Endothelial cell of umbilical vein (primary cell): ENCODE measurements around the gene SUCLG1. TPM values are rescaled to one million over a fixed set of nuclear protein-coding genes. Genes with fewer than 3 reads are reported as not detected.

ENCODE experiments used
- Bru-seq: library from RNA; stranded (reverse); fragments of 400-500 nt; gene quantifications from one replicate; lab custom pipeline; 2021; lab: Mats Ljungman, UMichigan
- BruChase-seq, 2 experiments: library from RNA; stranded (reverse); fragments of 400-500 nt; gene quantifications; one replicate each; lab custom pipeline; 2021; lab: Mats Ljungman, UMichigan
- BruUV-seq: library from RNA; stranded (reverse); fragments of 400-500 nt; replicated peaks from 2 replicates; lab custom pipeline; 2021; lab: Mats Ljungman, UMichigan
- CTCF ChIA-PET: fragments of 300-600, 350-600 bp; sonication (Branson Sonifier 250); formaldehyde crosslinking; loops from one replicate; lab custom pipeline; 2021; ENCODE audit warnings: antibody characterized with exemption, inconsistent platforms; lab: Charles Lee
- POLR2A ChIA-PET: fragments of 300-600, 350-600 bp; sonication (Branson Sonifier 250); formaldehyde crosslinking; loops from one replicate; lab custom pipeline; 2021; ENCODE audit warnings: antibody characterized with exemption, inconsistent platforms; lab: Charles Lee
- DNase-seq: peaks from one replicate; pipeline ENCODE4 v3.0.0-alpha.2; 2011; ENCODE audit warnings: low read depth, low spot score
- FAIRE-seq: peaks from 2 replicates; lab custom pipeline; 2011; peaks lifted over from hg19 to GRCh38; lab: Jason Lieb, UNC
- H2AFZ ChIP-seq: 2 replicates; pipeline ENCODE4 v1.6.0; 2012; ENCODE audit warnings: low read depth, low read length, control low read depth, inconsistent platforms
- H3K27ac ChIP-seq: 2 replicates; pipeline ENCODE4 v1.5.1; 2011; ENCODE audit warnings: low read depth, mild to moderate bottlenecking, control low read depth, low read length, moderate library complexity; ENCODE audit not compliant: insufficient read depth
- H3K27me3 ChIP-seq, 2 experiments: 2 replicates each; pipeline versions ENCODE4 v1.6.0 to v1.6.1; 2011; ENCODE audit warnings: low read length in 2 of 2, mixed read lengths in 1 of 2; ENCODE audit not compliant: control insufficient read depth in 2 of 2, insufficient read depth in 2 of 2
- H3K36me3 ChIP-seq, 2 experiments: 2 replicates in 1 of 2; 3 replicates in 1 of 2; pipeline ENCODE4 v1.5.1; 2011; ENCODE audit warnings: low read length in 2 of 2, mild to moderate bottlenecking in 1 of 2, moderate library complexity in 1 of 2; ENCODE audit not compliant: control insufficient read depth in 2 of 2, insufficient read depth in 2 of 2; ENCODE audit errors: extremely low read depth in 1 of 2
- H3K4me1 ChIP-seq: 3 replicates; pipeline ENCODE4 v1.5.1; 2011; ENCODE audit warnings: mild to moderate bottlenecking, low read length; ENCODE audit not compliant: control insufficient read depth, insufficient read depth; ENCODE audit errors: extremely low read depth
- H3K4me2 ChIP-seq: 2 replicates; pipeline ENCODE4 v1.6.1; 2011; ENCODE audit warnings: low read length, control low read depth, mixed read lengths; ENCODE audit not compliant: insufficient read depth
- H3K4me3 ChIP-seq, 3 experiments: fragments of 200-600 bp in 1 of 3; sonication (generic), shearing (Covaris generic) in 1 of 3; replicated peaks in 1 of 3; 2 replicates each; pipeline ENCODE4 v1.5.1; 2011 to 2016; ENCODE audit warnings: control low read depth in 3 of 3, low read length in 3 of 3, mild to moderate bottlenecking in 2 of 3, inconsistent platforms in 1 of 3, low read depth in 1 of 3, moderate library complexity in 1 of 3; ENCODE audit not compliant: insufficient read depth in 1 of 3
- H3K79me2 ChIP-seq: 2 replicates; pipeline ENCODE4 v1.6.0; 2012; ENCODE audit warnings: low read length, inconsistent platforms; ENCODE audit not compliant: control insufficient read depth, insufficient read depth
- H3K9ac ChIP-seq: replicated peaks from 2 replicates; pipeline ENCODE3; 2011; ENCODE audit warnings: low read length, control low read depth; ENCODE audit not compliant: insufficient read depth; ENCODE audit errors: extremely low read depth
- H3K9me1 ChIP-seq: replicated peaks from 3 replicates; pipeline ENCODE4 v1.6.0; 2011; ENCODE audit warnings: mild to moderate bottlenecking, low read length; ENCODE audit not compliant: control insufficient read depth, insufficient read depth; ENCODE audit errors: extremely low read depth
- H3K9me3 ChIP-seq: replicated peaks from 2 replicates; pipeline ENCODE4 v1.5.1; 2012; ENCODE audit warnings: low read length, inconsistent platforms; ENCODE audit not compliant: control insufficient read depth, insufficient read depth
- H4K20me1 ChIP-seq: replicated peaks from 2 replicates; pipeline ENCODE3; 2011; ENCODE audit warnings: mild to moderate bottlenecking, low read length; ENCODE audit not compliant: control insufficient read depth, insufficient read depth; ENCODE audit errors: extremely low read depth
- FOS ChIP-seq: IDR thresholded peaks from 2 replicates; pipeline ENCODE4 v1.6.1; 2011; ENCODE audit warnings: mild to moderate bottlenecking, low read length, moderate library complexity, borderline replicate concordance; ENCODE audit not compliant: insufficient read depth
- POLR2A ChIP-seq: IDR thresholded peaks from 2 replicates; pipeline ENCODE4 v1.6.1; 2012; ENCODE audit warnings: low read depth, mild to moderate bottlenecking, control low read depth, low read length
- dilution Hi-C: fragments of 300-500 bp; cut with MboI; formaldehyde crosslinking; loops from one replicate; pipeline ENCODE4 v1.15.0; 2019; ENCODE audit warnings: low sequenced_read_pairs; ENCODE audit not compliant: extremely low pct_ligation_motif_present
- intact Hi-C: fragments of 100-400 bp; cut with micrococcal nuclease; formaldehyde crosslinking; loops from one replicate; pipeline ENCODE4 v1.10.0; 2022
- long read RNA-seq: library from polyadenylated mRNA; stranded (forward); transcript quantifications from one replicate; pipeline ENCODE4 v2.0.0, GENCODE V29; 2021
- polyA minus RNA-seq, 3 experiments: library from RNA; depleted of rRNA, polyadenylated mRNA; stranded (reverse); fragments of >200 nt; gene quantifications; 1 replicate in 1 of 3; 2 replicates in 2 of 3; pipeline ENCODE4 v1.2.3, GENCODE V29; 2011
- polyA plus RNA-seq, 4 experiments: library from polyadenylated mRNA; depleted of rRNA in 3 of 4; stranded (reverse) in 3 of 4; unstranded in 1 of 4; fragments of >200 nt; gene quantifications; 2 replicates each; pipeline versions ENCODE4 v1.2.1 to v1.2.3, GENCODE V29; 2011 to 2012; ENCODE audit warnings: missing spikeins in 1 of 4
- total RNA-seq: library from RNA; stranded (reverse); gene quantifications from 2 replicates; pipeline ENCODE4 v1.2.3, GENCODE V29; 2021
- TF ChIP-seq, protein P1 (sequence below): IDR thresholded peaks from 2 replicates; pipeline ENCODE4 v1.6.1; 2011; ENCODE audit not compliant: insufficient read depth, insufficient read length

SUCLG1 gene
- 59.2 and 62.6 TPM in 2 replicates for total RNA-seq
- polyA plus RNA-seq: 24.0 and 31.7 TPM in 2 replicates
- 39.4 and 45.3 TPM in 2 replicates for polyA plus RNA-seq (2011; cell fraction: cytosol; rRNA removed)
- polyA plus RNA-seq (2011; cell fraction: nucleus; rRNA removed): 39.4 and 51.8 TPM in 2 replicates
- 70.2 and 83.5 TPM in 2 replicates for polyA plus RNA-seq (2012)
- 17.0 and 19.2 TPM in 2 replicates for polyA minus RNA-seq
- polyA minus RNA-seq (2011; cell fraction: cytosol; rRNA and poly(A)+ RNA removed): 39.4 TPM
- 27.8 and 28.2 TPM in 2 replicates for polyA minus RNA-seq (2011; cell fraction: nucleus; rRNA and poly(A)+ RNA removed)
- Bru-seq, nascent RNA: percentile 81 among the genes with signal in this experiment
- BruChase-seq, experiment 1, labeled RNA remaining after a 6-hour chase: percentile 78 among the genes with signal in this experiment
- BruChase-seq, experiment 2, labeled RNA remaining after a 2-hour chase: percentile 80 among the genes with signal in this experiment
- long read RNA-seq, transcript SUCLG1-201 (9 exons, 1,475 nt): major isoform, 147 of 167 reads
- long read RNA-seq, partial matches to known transcripts: 12 of 167 reads
- long read RNA-seq, other reads (novel, unspliced or antisense): 5 of 167 reads

GRCh38 chr2:84459018-84459943 lies at the start of gene SUCLG1:
TSS of gene SUCLG1 (minus strand) at chr2:84459280. CDS start at chr2:84459269, 11 bp downstream.
- intact Hi-C loops: loop anchor here (1.0 to 5.0 kb wide), 3 partner anchors 35 to 423 kb away; partner anchors contain the start of genes DNAH6 and TRABD2A
- ChIA-PET POLR2A (interaction anchor here (0.6 kb wide), 1 partner anchor 447 kb away, joined by 3 read pairs; no protein-coding TSS in a partner anchor), CTCF (interaction anchor here (1.1 kb wide), 1 partner anchor 38 kb away, joined by 3 read pairs; no protein-coding TSS in a partner anchor)
- Histone ChIP-seq H3K9me1 (no peaks in the 10 kb centered on the region), H3K27ac (peak within 1 kb of the TSS; percentile 90), H3K36me3 (no peaks in the 10 kb centered on the region), H3K4me2 (peak within 1 kb of the TSS; percentile 97), H3K4me3 (peak within 1 kb of the TSS; percentile 76 to 89 (median 88)), H4K20me1 (no peaks in the 10 kb centered on the region), H3K4me1 (peaks cover 11% of the 10 kb centered on the region), H3K79me2 (peaks cover 35% of the 10 kb centered on the region), H3K9me3 (no peaks in the 10 kb centered on the region), H2AFZ (peak within 1 kb of the TSS; percentile 81), H3K27me3 (no peaks in the 10 kb centered on the region), H3K9ac (peak within 1 kb of the TSS; percentile 98)
- BruUV-seq: no TSS peak
- dilution Hi-C loops: no loop called here
- DNase-seq: peak; percentile 87
- FAIRE-seq: peak; percentile 90
- TF ChIP-seq FOS (no peak), POLR2A (peak; percentile 50)
- TF ChIP-seq, protein P1, sequence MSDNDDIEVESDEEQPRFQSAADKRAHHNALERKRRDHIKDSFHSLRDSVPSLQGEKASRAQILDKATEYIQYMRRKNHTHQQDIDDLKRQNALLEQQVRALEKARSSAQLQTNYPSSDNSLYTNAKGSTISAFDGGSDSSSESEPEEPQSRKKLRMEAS: peak; percentile 22
